Muscle of arm (tissue), 12 donors: ENCODE measurements around the gene MAOB. TPM values are rescaled to one million over a fixed set of nuclear protein-coding genes. Genes with fewer than 3 reads are reported as not detected.

Source experiments
- DNase-seq: peaks from one replicate; pipeline ENCODE4 v3.0.0-alpha.2; 2013
- polyA plus RNA-seq, 12 donors: library from polyadenylated mRNA; unstranded; fragments of 120-200 nt; gene quantifications; one replicate each; pipeline ENCODE4 v1.2.1, GENCODE V29; 2013; ENCODE audit not compliant: insufficient read length in 12 of 12

The MAOB gene
- polyA plus RNA-seq, 12 donors, result 0.73 to 8.2 (median 1.1) TPM; not detected in 1

GRCh38 chrX:43716696-43717095, 165.6 kb downstream of the MAOB start:
- no peak for DNase-seq

Other genes with a start within 250 kb of the MAOB start
- gene MAOA, start 226.2 kb downstream of the MAOB start, polyA plus RNA-seq, result 1 to 10 TPM in 5 of 12 donors, under 1 TPM in 6, not detected in 1; 0.34 to 7.3 (median 0.92) TPM
- gene NDP, start 90.9 kb upstream of the MAOB start, polyA plus RNA-seq, result 1 to 10 TPM in 10 of 12 donors, not detected in 2; 1.5 to 5.0 (median 2.1) TPM